ENCODE data around the gene SPAG16. TPM values are rescaled to one million over a fixed set of nuclear protein-coding genes. Genes with fewer than 3 reads are reported as not detected.

Gene SPAG16
- total and polyA plus RNA-seq, 4 donors: 8.7 to 90.6 (median 21.6) TPM

DNA sequence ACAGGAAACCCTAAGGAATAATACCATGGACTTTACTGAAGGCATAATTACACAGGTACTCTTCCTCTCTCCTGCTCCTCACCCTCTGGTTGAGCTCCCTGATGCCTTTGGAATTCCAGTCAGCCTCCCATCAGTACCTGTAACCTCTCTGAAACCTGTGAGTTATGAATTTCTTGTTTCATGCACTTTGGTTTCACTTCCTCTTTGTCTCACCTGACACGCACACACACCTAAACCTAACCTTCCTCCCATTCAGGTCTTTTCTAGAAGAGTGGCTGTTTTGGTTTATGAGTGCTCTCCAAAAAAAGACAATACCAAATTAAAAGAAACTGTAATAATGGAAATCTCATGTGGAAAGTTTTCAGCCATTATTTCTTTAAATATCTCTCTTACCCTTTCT lies 675.3 kb downstream of the SPAG16 start:
- no peaks in the 10 kb centered on the region for H3K27me3 ChIP-seq (ENCODE audit: control insufficient read depth in 3 of 3, insufficient read depth in 3 of 3, low read length in 2 of 3)
- H3K9ac ChIP-seq (ENCODE audit: insufficient read depth in 1 of 2, low read length in 2 of 2): no peak overlapping the region
- H3K36me3 ChIP-seq (ENCODE audit: control insufficient read depth in 4 of 4, insufficient read depth in 4 of 4, low read length in 4 of 4): no peaks in the 10 kb centered on the region
- peaks cover 0 to 4% (median 0%) of the 10 kb centered on the region in 4 donors for H3K9me3 ChIP-seq (ENCODE audit: control insufficient read depth in 4 of 4, insufficient read depth in 3 of 4, low read length in 3 of 4)
- ATAC-seq (ENCODE audit: insufficient read depth, low FRiP score) (no peak), DNase-seq (no peak)
- no peaks in the 10 kb centered on the region for H3K4me1 ChIP-seq (ENCODE audit: control insufficient read depth in 5 of 5, insufficient read depth in 5 of 5, low read length in 5 of 5)
- TF ChIP-seq, protein P1, sequence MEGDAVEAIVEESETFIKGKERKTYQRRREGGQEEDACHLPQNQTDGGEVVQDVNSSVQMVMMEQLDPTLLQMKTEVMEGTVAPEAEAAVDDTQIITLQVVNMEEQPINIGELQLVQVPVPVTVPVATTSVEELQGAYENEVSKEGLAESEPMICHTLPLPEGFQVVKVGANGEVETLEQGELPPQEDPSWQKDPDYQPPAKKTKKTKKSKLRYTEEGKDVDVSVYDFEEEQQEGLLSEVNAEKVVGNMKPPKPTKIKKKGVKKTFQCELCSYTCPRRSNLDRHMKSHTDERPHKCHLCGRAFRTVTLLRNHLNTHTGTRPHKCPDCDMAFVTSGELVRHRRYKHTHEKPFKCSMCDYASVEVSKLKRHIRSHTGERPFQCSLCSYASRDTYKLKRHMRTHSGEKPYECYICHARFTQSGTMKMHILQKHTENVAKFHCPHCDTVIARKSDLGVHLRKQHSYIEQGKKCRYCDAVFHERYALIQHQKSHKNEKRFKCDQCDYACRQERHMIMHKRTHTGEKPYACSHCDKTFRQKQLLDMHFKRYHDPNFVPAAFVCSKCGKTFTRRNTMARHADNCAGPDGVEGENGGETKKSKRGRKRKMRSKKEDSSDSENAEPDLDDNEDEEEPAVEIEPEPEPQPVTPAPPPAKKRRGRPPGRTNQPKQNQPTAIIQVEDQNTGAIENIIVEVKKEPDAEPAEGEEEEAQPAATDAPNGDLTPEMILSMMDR (IDR thresholded peaks at IDR 0.05; ENCODE audit: control extremely low read depth, extremely low read depth): no peak
- no peak overlapping the region for H3K27ac ChIP-seq (ENCODE audit: low read depth in 1 of 2, low read length in 1 of 2)
- H3K4me3 ChIP-seq: no peak overlapping the region
- WGBS, 2 donors: 91 to 100% methylated on average over 1 of the region's 1 CpG

GRCh38 chr2:213971536-213971935 lies 687.3 kb downstream of the SPAG16 start:
- Histone ChIP-seq H3K9me3 (ENCODE audit: control insufficient read depth in 4 of 4, insufficient read depth in 3 of 4, low read length in 3 of 4) (peaks cover 0 to 2% (median 0%) of the 10 kb centered on the region in 4 donors), H3K4me1 (ENCODE audit: control insufficient read depth in 5 of 5, insufficient read depth in 5 of 5, low read length in 5 of 5) (no peaks in the 10 kb centered on the region), H3K36me3 (ENCODE audit: control insufficient read depth in 4 of 4, insufficient read depth in 4 of 4, low read length in 4 of 4) (no peaks in the 10 kb centered on the region), H3K4me3 (no peak overlapping the region), H3K27ac (ENCODE audit: low read depth in 1 of 2, low read length in 1 of 2) (no peak overlapping the region), H3K27me3 (ENCODE audit: control insufficient read depth in 3 of 3, insufficient read depth in 3 of 3, low read length in 2 of 3) (no peaks in the 10 kb centered on the region), H3K9ac (ENCODE audit: insufficient read depth in 1 of 2, low read length in 2 of 2) (no peak overlapping the region)
- no peak for ATAC-seq (ENCODE audit: insufficient read depth, low FRiP score)
- TF ChIP-seq, protein P1 (IDR thresholded peaks at IDR 0.05; ENCODE audit: control extremely low read depth, extremely low read depth): no peak
- DNase-seq: no peak

- TF ChIP-seq, protein P1 (IDR thresholded peaks at IDR 0.05; ENCODE audit: control extremely low read depth, extremely low read depth): no peak
- Histone ChIP-seq H3K9ac (ENCODE audit: insufficient read depth in 1 of 2, low read length in 2 of 2) (no peak overlapping the region), H3K4me1 (ENCODE audit: control insufficient read depth in 5 of 5, insufficient read depth in 5 of 5, low read length in 5 of 5) (no peaks in the 10 kb centered on the region), H3K4me3 (no peak overlapping the region), H3K27ac (ENCODE audit: low read depth in 1 of 2, low read length in 1 of 2) (no peak overlapping the region), H3K27me3 (ENCODE audit: control insufficient read depth in 3 of 3, insufficient read depth in 3 of 3, low read length in 2 of 3) (no peaks in the 10 kb centered on the region), H3K9me3 (ENCODE audit: control insufficient read depth in 4 of 4, insufficient read depth in 3 of 4, low read length in 3 of 4) (no peaks in the 10 kb centered on the region), H3K36me3 (ENCODE audit: control insufficient read depth in 4 of 4, insufficient read depth in 4 of 4, low read length in 4 of 4) (no peaks in the 10 kb centered on the region)
- 63 to 72% methylated on average over 3 of the region's 3 CpGs for WGBS, 2 donors
- DNase-seq (no peak), ATAC-seq (ENCODE audit: insufficient read depth, low FRiP score) (no peak)
Observed at GRCh38 chr2:213980883-213981282, 696.6 kb downstream of the SPAG16 start.

DNA sequence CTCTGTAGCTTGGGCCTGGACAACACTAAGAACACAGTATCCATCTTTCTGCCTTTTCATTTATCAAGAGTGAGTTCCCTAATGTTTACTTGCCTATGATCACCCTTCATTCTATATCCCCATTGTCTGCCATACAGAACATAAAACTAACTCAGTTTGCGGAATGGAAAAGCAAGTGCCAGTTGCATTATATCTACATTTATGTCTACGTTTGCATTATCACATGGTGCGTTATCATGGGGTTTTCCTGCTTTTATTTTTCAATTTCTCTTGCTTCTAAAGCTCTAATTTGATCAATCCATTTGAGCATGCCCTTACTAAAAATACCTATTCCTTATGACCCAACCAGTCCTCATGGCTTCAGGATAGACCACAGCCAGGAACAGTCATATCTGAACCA lies 704.9 kb downstream of the SPAG16 start:
- Histone ChIP-seq H3K4me1 (ENCODE audit: control insufficient read depth in 5 of 5, insufficient read depth in 5 of 5, low read length in 5 of 5) (no peaks in the 10 kb centered on the region), H3K27me3 (ENCODE audit: control insufficient read depth in 3 of 3, insufficient read depth in 3 of 3, low read length in 2 of 3) (no peaks in the 10 kb centered on the region), H3K27ac (ENCODE audit: low read depth in 1 of 2, low read length in 1 of 2) (no peak overlapping the region), H3K9me3 (ENCODE audit: control insufficient read depth in 4 of 4, insufficient read depth in 3 of 4, low read length in 3 of 4) (no peaks in the 10 kb centered on the region), H3K4me3 (no peak overlapping the region), H3K9ac (ENCODE audit: insufficient read depth in 1 of 2, low read length in 2 of 2) (no peak overlapping the region), H3K36me3 (ENCODE audit: control insufficient read depth in 4 of 4, insufficient read depth in 4 of 4, low read length in 4 of 4) (no peaks in the 10 kb centered on the region)
- TF ChIP-seq, protein P1 (IDR thresholded peaks at IDR 0.05; ENCODE audit: control extremely low read depth, extremely low read depth): no peak
- WGBS, 2 donors: 92 to 96% methylated on average over 3 of the region's 3 CpGs
- ATAC-seq (ENCODE audit: insufficient read depth, low FRiP score) (no peak), DNase-seq (no peak)

All from lung (tissue), 12 donors.